Neural progenitor cell (in vitro differentiated cells): ENCODE measurements around the gene RASA2. TPM values are rescaled to one million over a fixed set of nuclear protein-coding genes. Genes with fewer than 3 reads are reported as not detected.

Source experiments
- DNase-seq: peaks from one replicate; pipeline ENCODE4 v3.0.0-alpha.2; 2016; ENCODE audit warnings: low spot score
- H2AFZ ChIP-seq: fragments of 200-600 bp; sonication (generic); replicated peaks from 2 replicates; pipeline ENCODE4 v1.6.1; 2016; ENCODE audit warnings: antibody characterized with exemption
- H3F3A ChIP-seq: fragments of 200-600 bp; sonication (generic); 2 replicates; pipeline ENCODE4 v1.6.1; 2016; ENCODE audit warnings: antibody characterized with exemption, low read depth
- H3K27ac ChIP-seq: fragments of 200-600 bp; sonication (generic); 2 replicates; pipeline ENCODE4 v1.5.1; 2016; ENCODE audit warnings: mild to moderate bottlenecking
- H3K27me3 ChIP-seq: fragments of 200-600 bp; sonication (generic); 2 replicates; pipeline ENCODE4 v1.6.1; 2016; ENCODE audit warnings: mild to moderate bottlenecking, moderate library complexity
- H3K36me3 ChIP-seq: fragments of 200-600 bp; sonication (generic); 2 replicates; pipeline ENCODE4 v1.5.1; 2016
- H3K4me1 ChIP-seq: fragments of 200-600 bp; sonication (generic); 2 replicates; pipeline ENCODE4 v1.6.1; 2016; ENCODE audit warnings: mixed run types
- H3K4me2 ChIP-seq: fragments of 200-600 bp; sonication (generic); 2 replicates; pipeline ENCODE4 v1.6.1; 2016
- H3K4me3 ChIP-seq: fragments of 200-600 bp; sonication (generic); 2 replicates; pipeline ENCODE4 v1.5.1; 2016
- H3K79me2 ChIP-seq: fragments of 200-600 bp; sonication (generic); 2 replicates; pipeline ENCODE4 v1.6.1; 2016; ENCODE audit warnings: low read depth
- H3K9ac ChIP-seq: fragments of 200-600 bp; sonication (generic); 2 replicates; pipeline ENCODE4 v1.6.1; 2016
- H3K9me3 ChIP-seq: fragments of 200-600 bp; sonication (generic); 2 replicates; pipeline ENCODE4 v1.5.1; 2016; ENCODE audit warnings: low read depth
- H4K20me1 ChIP-seq: fragments of 200-600 bp; sonication (generic); 2 replicates; pipeline ENCODE4 v1.6.1; 2016; ENCODE audit warnings: low read depth
- H3K27ac Mint-ChIP-seq: 3 replicates; pipeline ENCODE4 v1.8.0; 2021; ENCODE audit warnings: mixed read lengths
- H3K27me3 Mint-ChIP-seq: 2 replicates; pipeline ENCODE4 v1.8.0; 2022; ENCODE audit warnings: low read depth, mild to moderate bottlenecking, inconsistent platforms, moderate library complexity, mixed read lengths; ENCODE audit not compliant: insufficient read depth
- H3K36me3 Mint-ChIP-seq: 3 replicates; pipeline ENCODE4 v1.8.0; 2021; ENCODE audit warnings: mixed read lengths
- H3K4me1 Mint-ChIP-seq: 3 replicates; pipeline ENCODE4 v1.8.0; 2021; ENCODE audit warnings: mixed read lengths
- H3K4me3 Mint-ChIP-seq: 3 replicates; pipeline ENCODE4 v1.8.0; 2021; ENCODE audit warnings: mild to moderate bottlenecking, moderate library complexity, mixed read lengths
- H3K9me3 Mint-ChIP-seq: 3 replicates; pipeline ENCODE4 v1.8.0; 2020; ENCODE audit warnings: mixed read lengths
- EZH2 ChIP-seq: fragments of 200-600 bp; sonication (generic); IDR thresholded peaks from 2 replicates; pipeline ENCODE4 v1.6.1; 2017; ENCODE audit warnings: antibody characterized with exemption, mild to moderate bottlenecking, moderate library complexity
- EZH2phosphoT487 ChIP-seq: fragments of 200-600 bp; sonication (generic); IDR thresholded peaks from 2 replicates; pipeline ENCODE4 v1.6.1; 2017; ENCODE audit warnings: antibody characterized with exemption
- total RNA-seq: library from RNA; depleted of rRNA; stranded (reverse); fragments of >200 nt; gene quantifications from 2 replicates; pipeline ENCODE4 v1.2.3, GENCODE V29; 2015; ENCODE audit warnings: low replicate concordance
- TF ChIP-seq, protein P1 (sequence below): fragments of 200-600 bp; sonication (generic); IDR thresholded peaks from 2 replicates; pipeline ENCODE4 v1.5.1; 2017; ENCODE audit warnings: antibody characterized with exemption, mild to moderate bottlenecking

Gene RASA2
- total RNA-seq, 1 donor from 2014 or later: 48.4 TPM

DNA sequence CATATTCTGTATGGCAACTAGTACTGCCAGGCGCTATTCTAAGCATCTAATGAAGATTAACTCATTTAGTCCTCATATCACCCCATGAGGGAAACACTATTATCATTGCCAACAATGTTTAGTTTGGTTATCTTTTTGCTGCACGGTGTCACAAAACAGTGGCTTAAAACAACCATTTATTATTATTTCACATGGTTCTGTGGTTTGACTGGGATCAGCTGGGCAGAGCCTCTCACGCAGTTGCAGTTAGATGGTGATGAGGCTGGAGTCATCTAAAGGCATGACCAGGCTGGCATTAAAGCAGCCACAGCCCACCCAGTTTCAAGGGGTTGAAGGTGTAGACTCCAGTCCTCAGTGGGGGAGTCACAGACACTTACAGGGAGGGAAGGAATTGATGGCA, 32.8 kb upstream of the RASA2 start:
- H3K79me2 ChIP-seq: no peaks in the 10 kb centered on the region
- H3K4me1 Mint-ChIP-seq: no peaks in the 10 kb centered on the region
- no peaks in the 10 kb centered on the region for H3K4me1 ChIP-seq
- H3K36me3 Mint-ChIP-seq: no peaks in the 10 kb centered on the region
- H3K27me3 ChIP-seq: no peaks in the 10 kb centered on the region
- no peak overlapping the region for H2AFZ ChIP-seq
- peaks cover 2% of the 10 kb centered on the region for H3K27me3 Mint-ChIP-seq
- no peak overlapping the region for H3K4me2 ChIP-seq
- no peaks in the 10 kb centered on the region for H4K20me1 ChIP-seq
- H3K27ac Mint-ChIP-seq: no peak overlapping the region
- no peak overlapping the region for H3K4me3 ChIP-seq
- H3K27ac ChIP-seq: no peak overlapping the region
- H3K9me3 Mint-ChIP-seq: no peaks in the 10 kb centered on the region
- H3K36me3 ChIP-seq: no peaks in the 10 kb centered on the region
- TF ChIP-seq, protein P1, sequence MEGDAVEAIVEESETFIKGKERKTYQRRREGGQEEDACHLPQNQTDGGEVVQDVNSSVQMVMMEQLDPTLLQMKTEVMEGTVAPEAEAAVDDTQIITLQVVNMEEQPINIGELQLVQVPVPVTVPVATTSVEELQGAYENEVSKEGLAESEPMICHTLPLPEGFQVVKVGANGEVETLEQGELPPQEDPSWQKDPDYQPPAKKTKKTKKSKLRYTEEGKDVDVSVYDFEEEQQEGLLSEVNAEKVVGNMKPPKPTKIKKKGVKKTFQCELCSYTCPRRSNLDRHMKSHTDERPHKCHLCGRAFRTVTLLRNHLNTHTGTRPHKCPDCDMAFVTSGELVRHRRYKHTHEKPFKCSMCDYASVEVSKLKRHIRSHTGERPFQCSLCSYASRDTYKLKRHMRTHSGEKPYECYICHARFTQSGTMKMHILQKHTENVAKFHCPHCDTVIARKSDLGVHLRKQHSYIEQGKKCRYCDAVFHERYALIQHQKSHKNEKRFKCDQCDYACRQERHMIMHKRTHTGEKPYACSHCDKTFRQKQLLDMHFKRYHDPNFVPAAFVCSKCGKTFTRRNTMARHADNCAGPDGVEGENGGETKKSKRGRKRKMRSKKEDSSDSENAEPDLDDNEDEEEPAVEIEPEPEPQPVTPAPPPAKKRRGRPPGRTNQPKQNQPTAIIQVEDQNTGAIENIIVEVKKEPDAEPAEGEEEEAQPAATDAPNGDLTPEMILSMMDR: no peak
- TF ChIP-seq EZH2phosphoT487 (no peak), EZH2 (no peak)
- H3K4me3 Mint-ChIP-seq: no peak overlapping the region
- H3K9ac ChIP-seq: no peak overlapping the region
- H3K9me3 ChIP-seq: no peaks in the 10 kb centered on the region
- DNase-seq: no peak
- no peaks in the 10 kb centered on the region for H3F3A ChIP-seq

DNA sequence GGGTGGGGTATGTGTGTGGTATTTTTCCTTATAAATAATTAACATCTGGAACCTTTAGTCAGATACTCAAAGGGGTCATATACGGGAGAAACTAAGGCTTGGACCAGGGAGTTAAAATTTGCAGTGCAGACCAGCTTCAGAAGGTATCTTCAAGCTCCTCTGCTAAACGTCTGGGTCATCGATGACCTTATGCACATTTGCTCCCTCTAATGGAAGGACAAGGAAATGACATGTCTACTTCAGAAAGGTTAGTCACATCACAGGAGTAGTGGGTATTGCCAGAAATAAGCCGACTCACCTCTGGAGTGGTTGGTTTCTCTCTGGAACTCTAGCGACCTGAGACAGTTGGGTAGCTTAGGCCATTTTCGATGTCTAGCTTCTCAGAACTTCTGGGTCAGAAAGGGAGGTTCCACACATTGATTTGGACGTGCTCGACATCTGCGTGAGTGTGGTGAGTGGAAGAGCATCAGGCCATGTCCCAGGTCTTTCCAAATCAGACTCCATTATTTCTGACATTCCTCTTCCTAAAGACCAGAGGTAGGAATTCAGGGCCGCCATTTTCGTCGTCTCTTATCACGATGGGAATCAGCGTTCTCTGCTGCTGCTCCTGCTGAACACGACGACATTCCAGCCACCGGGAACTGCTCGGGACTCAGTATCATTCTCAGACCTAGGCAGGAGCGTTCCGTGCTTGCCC, 31.8 kb upstream of the RASA2 start:
- peak overlapping the region; percentile 33 for H2AFZ ChIP-seq
- Mint-ChIP-seq H3K27me3 (peaks cover 2% of the 10 kb centered on the region), H3K4me1 (no peaks in the 10 kb centered on the region), H3K9me3 (no peaks in the 10 kb centered on the region), H3K27ac (no peak overlapping the region), H3K4me3 (no peak overlapping the region), H3K36me3 (no peaks in the 10 kb centered on the region)
- H3K36me3 ChIP-seq: no peaks in the 10 kb centered on the region
- DNase-seq: peak; percentile 74
- TF ChIP-seq, protein P1: peak; percentile 74
- TF ChIP-seq EZH2phosphoT487 (no peak), EZH2 (no peak)
- no peak overlapping the region for H3K27ac ChIP-seq
- H3K79me2 ChIP-seq: no peaks in the 10 kb centered on the region
- H3K4me1 ChIP-seq: no peaks in the 10 kb centered on the region
- no peaks in the 10 kb centered on the region for H3F3A ChIP-seq
- no peaks in the 10 kb centered on the region for H3K27me3 ChIP-seq
- no peaks in the 10 kb centered on the region for H3K9me3 ChIP-seq
- H3K9ac ChIP-seq: no peak overlapping the region
- no peaks in the 10 kb centered on the region for H4K20me1 ChIP-seq
- H3K4me2 ChIP-seq: no peak overlapping the region
- no peak overlapping the region for H3K4me3 ChIP-seq

DNA sequence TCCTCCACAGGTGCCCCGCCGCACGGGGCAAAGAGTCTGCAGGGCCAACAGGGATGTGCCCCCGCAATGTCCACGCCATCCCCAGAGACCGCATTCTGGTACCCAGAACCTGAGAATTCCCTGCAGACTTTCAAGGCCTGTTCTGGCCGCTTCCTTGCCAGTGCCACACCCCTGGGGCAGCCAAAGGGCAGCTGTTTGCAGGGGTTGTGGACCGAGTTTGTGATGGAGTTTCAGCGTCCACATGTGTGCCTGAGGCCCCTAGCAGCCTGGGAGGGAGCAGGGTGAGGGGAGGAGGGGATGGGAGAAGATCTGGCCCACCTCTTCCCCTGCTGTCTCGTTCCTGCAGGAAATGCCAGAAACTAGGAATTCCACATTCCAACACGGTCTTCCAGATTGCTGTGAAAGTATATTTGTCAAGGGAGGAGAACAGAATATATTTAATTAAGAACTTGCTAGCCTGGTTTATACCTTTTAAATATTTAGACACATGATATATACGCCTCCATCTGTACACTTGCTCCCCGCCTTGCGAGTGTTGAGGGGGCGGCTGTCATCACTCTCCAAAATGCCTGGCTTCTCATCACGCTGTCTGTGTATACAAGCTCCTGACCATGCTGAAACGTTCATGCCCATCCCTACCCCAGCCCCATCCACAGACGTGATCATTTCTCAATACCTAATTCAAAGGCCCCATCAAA, 31.1 kb upstream of the RASA2 start:
- TF ChIP-seq EZH2: no peak
- TF ChIP-seq, protein P1: no peak
- Histone ChIP-seq H3K36me3 (no peaks in the 10 kb centered on the region), H3K9ac (no peak overlapping the region), H3K27me3 (no peaks in the 10 kb centered on the region), H3F3A (no peaks in the 10 kb centered on the region), H3K4me2 (no peak overlapping the region), H3K79me2 (no peaks in the 10 kb centered on the region), H4K20me1 (no peaks in the 10 kb centered on the region), H3K4me1 (no peaks in the 10 kb centered on the region), H3K4me3 (no peak overlapping the region), H3K27ac (no peak overlapping the region), H3K9me3 (no peaks in the 10 kb centered on the region), H2AFZ (peak overlapping the region; percentile 33)
- H3K27me3 Mint-ChIP-seq: peaks cover 2% of the 10 kb centered on the region
- H3K4me1 Mint-ChIP-seq: no peaks in the 10 kb centered on the region
- DNase-seq: no peak
- no peak overlapping the region for H3K4me3 Mint-ChIP-seq
- H3K36me3 Mint-ChIP-seq: no peaks in the 10 kb centered on the region
- no peaks in the 10 kb centered on the region for H3K9me3 Mint-ChIP-seq
- no peak overlapping the region for H3K27ac Mint-ChIP-seq
